OCI-LY3 (cell line): Measurements from ENCODE around the gene TULP4.

ENCODE experiments used
- EZH2phosphoT487 ChIP-seq: fragments of 200-600 bp; shearing (Covaris generic); IDR thresholded peaks from 2 replicates; pipeline ENCODE4 v1.6.1; 2018; ENCODE audit warnings: antibody characterized with exemption, mixed run types, low read depth
- TF ChIP-seq, protein P1 (sequence below): fragments of 200-600, 300-600 bp; sonication (generic); IDR thresholded peaks from 2 replicates; pipeline ENCODE4 v1.5.1; 2014; ENCODE audit warnings: antibody characterized with exemption, low read length, low read depth

GRCh38 chr6:158411998-158412397 lies 99.7 kb downstream of the TULP4 start:
- TF ChIP-seq, protein P1, sequence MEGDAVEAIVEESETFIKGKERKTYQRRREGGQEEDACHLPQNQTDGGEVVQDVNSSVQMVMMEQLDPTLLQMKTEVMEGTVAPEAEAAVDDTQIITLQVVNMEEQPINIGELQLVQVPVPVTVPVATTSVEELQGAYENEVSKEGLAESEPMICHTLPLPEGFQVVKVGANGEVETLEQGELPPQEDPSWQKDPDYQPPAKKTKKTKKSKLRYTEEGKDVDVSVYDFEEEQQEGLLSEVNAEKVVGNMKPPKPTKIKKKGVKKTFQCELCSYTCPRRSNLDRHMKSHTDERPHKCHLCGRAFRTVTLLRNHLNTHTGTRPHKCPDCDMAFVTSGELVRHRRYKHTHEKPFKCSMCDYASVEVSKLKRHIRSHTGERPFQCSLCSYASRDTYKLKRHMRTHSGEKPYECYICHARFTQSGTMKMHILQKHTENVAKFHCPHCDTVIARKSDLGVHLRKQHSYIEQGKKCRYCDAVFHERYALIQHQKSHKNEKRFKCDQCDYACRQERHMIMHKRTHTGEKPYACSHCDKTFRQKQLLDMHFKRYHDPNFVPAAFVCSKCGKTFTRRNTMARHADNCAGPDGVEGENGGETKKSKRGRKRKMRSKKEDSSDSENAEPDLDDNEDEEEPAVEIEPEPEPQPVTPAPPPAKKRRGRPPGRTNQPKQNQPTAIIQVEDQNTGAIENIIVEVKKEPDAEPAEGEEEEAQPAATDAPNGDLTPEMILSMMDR = no peak
- TF ChIP-seq EZH2phosphoT487 = no peak
